ENCODE measurements around the gene RRP36.

RRP36 gene

GRCh38 chr6:43007126-43007525, 14.3 kb upstream of the RRP36 start:
- DNase-seq (ENCODE audit: low read depth) = no peak

GRCh38 chr6:43009124-43009523, 12.3 kb upstream of the RRP36 start:
- DNase-seq (ENCODE audit: low read depth) = no peak

GRCh38 chr6:43011207-43011606, 10.2 kb upstream of the RRP36 start:
- DNase-seq (ENCODE audit: low read depth) = no peak

- no peak for DNase-seq (ENCODE audit: low read depth)
Observed at GRCh38 chr6:43012364-43012763, 9.1 kb upstream of the RRP36 start.

GRCh38 chr6:43013097-43013842, 8.2 kb upstream of the RRP36 start:
- DNase-seq (ENCODE audit: low read depth) = no peak

- DNase-seq (ENCODE audit: low read depth) = peak; percentile 100
Observed at GRCh38 chr6:43013843-43014433, 7.5 kb upstream of the RRP36 start, which contains the start of the genes KLHDC3 and MEA1. Gene KLHDC3, plus strand, starts transcription at chr6:43014249. Its CDS starts 2,944 bp downstream, at chr6:43017193. Gene MEA1, minus strand, starts transcription at chr6:43013946. Its CDS starts 133 bp downstream, at chr6:43013813.

- peak; percentile 27 for DNase-seq (ENCODE audit: low read depth)
Observed at GRCh38 chr6:43014434-43014909, 7.0 kb upstream of the RRP36 start.

- no peak for DNase-seq (ENCODE audit: low read depth)
Observed at GRCh38 chr6:43016176-43016942, 5.1 kb upstream of the RRP36 start.

- DNase-seq (ENCODE audit: low read depth) = no peak
Observed at GRCh38 chr6:43016943-43017334, 4.5 kb upstream of the RRP36 start.

GRCh38 chr6:43019152-43019551, 2.3 kb upstream of the RRP36 start:
- DNase-seq (ENCODE audit: low read depth) = no peak

GRCh38 chr6:43020052-43020705, 1.2 kb upstream of the RRP36 start:
- DNase-seq (ENCODE audit: low read depth) = no peak

GRCh38 chr6:43020847-43021246, 576 bp upstream of the RRP36 start:
- peak; percentile 23 for DNase-seq (ENCODE audit: low read depth)

GRCh38 chr6:43024436-43024835, 3.0 kb downstream of the RRP36 start:
- DNase-seq (ENCODE audit: low read depth) = no peak

GRCh38 chr6:43026365-43026764, 4.9 kb downstream of the RRP36 start:
- no peak for DNase-seq (ENCODE audit: low read depth)

- DNase-seq (ENCODE audit: low read depth) = no peak
Observed at GRCh38 chr6:43029120-43029519, 7.7 kb downstream of the RRP36 start.

GRCh38 chr6:43032326-43032725, 10.9 kb downstream of the RRP36 start:
- no peak for DNase-seq (ENCODE audit: low read depth)

GRCh38 chr6:43033496-43034189, 12.2 kb downstream of the RRP36 start:
- DNase-seq (ENCODE audit: low read depth) = no peak

GRCh38 chr6:43034190-43034525, 12.7 kb downstream of the RRP36 start:
- DNase-seq (ENCODE audit: low read depth) = no peak

GRCh38 chr6:43035495-43036194, 14.2 kb downstream of the RRP36 start:
- no peak for DNase-seq (ENCODE audit: low read depth)

GRCh38 chr6:43036712-43037111, 15.3 kb downstream of the RRP36 start:
- DNase-seq (ENCODE audit: low read depth) = no peak

- no peak for DNase-seq (ENCODE audit: low read depth)
Observed at GRCh38 chr6:43037197-43037596, 15.8 kb downstream of the RRP36 start.
